PC-9 (cell line): Measurements from ENCODE around the gene TOP1. TPM values are rescaled to one million over a fixed set of nuclear protein-coding genes. Genes with fewer than 3 reads are reported as not detected.

Experiments
- BruUV-seq: library from RNA; stranded (reverse); fragments of 400-500 nt; replicated peaks from 2 replicates; lab custom pipeline; 2021; lab: Mats Ljungman, UMichigan
- CTCF ChIA-PET: fragments of 300-600 bp; sonication (Branson Sonifier 250); formaldehyde crosslinking; loops from one replicate; lab custom pipeline; 2022; ENCODE audit warnings: antibody characterized with exemption; lab: Charles Lee
- POLR2A ChIA-PET: fragments of 300-600 bp; sonication (Branson Sonifier 250); formaldehyde crosslinking; loops from one replicate; lab custom pipeline; 2022; ENCODE audit warnings: antibody characterized with exemption; ENCODE audit not compliant: unreplicated experiment; lab: Charles Lee
- DNase-seq, 2 experiments: peaks; one replicate each; pipeline versions ENCODE4 v3.0.0 to v3.0.0-alpha.2; 2015 to 2022; ENCODE audit warnings: mixed read lengths in 1 of 2
- H2AFZ ChIP-seq: fragments of 200-600 bp; sonication (generic); 2 replicates; pipeline ENCODE4 v1.8.1; 2017; ENCODE audit warnings: antibody characterized with exemption
- H3F3A ChIP-seq: fragments of 200-600 bp; sonication (generic); 2 replicates; pipeline ENCODE4 v1.8.1; 2017; ENCODE audit warnings: antibody characterized with exemption, mild to moderate bottlenecking, low read depth; ENCODE audit not compliant: insufficient read depth
- H3K27ac ChIP-seq: fragments of 200-600 bp; sonication (generic); 2 replicates; pipeline ENCODE4 v1.6.1; 2016; ENCODE audit warnings: mixed run types
- H3K27me3 ChIP-seq: fragments of 200-600 bp; sonication (generic); 2 replicates; pipeline ENCODE4 v1.6.1; 2016; ENCODE audit warnings: low read depth, mixed run types; ENCODE audit not compliant: insufficient read depth
- H3K36me3 ChIP-seq: fragments of 200-600 bp; sonication (generic); 2 replicates; pipeline ENCODE4 v1.6.1; 2016; ENCODE audit warnings: low read depth, mixed run types
- H3K4me1 ChIP-seq: fragments of 200-600 bp; sonication (generic); replicated peaks from 2 replicates; pipeline ENCODE4 v1.6.1; 2016; ENCODE audit warnings: mixed run types; ENCODE audit not compliant: insufficient read depth
- H3K4me2 ChIP-seq: fragments of 200-600 bp; sonication (generic); 2 replicates; pipeline ENCODE4 v1.6.1; 2017; ENCODE audit warnings: mixed run types
- H3K4me3 ChIP-seq: fragments of 200-600 bp; sonication (generic); 2 replicates; pipeline ENCODE4 v1.6.1; 2016; ENCODE audit warnings: mixed run types
- H3K79me2 ChIP-seq: fragments of 200-600 bp; sonication (generic); 2 replicates; pipeline ENCODE4 v1.6.1; 2017; ENCODE audit warnings: low read depth, mixed run types
- H3K9me2 ChIP-seq: fragments of 200-600 bp; sonication (generic); 2 replicates; pipeline ENCODE4 v1.8.1; 2017; ENCODE audit warnings: mild to moderate bottlenecking; ENCODE audit not compliant: insufficient read depth
- H3K9me3 ChIP-seq: fragments of 200-600 bp; sonication (generic); 2 replicates; pipeline ENCODE4 v1.8.1; 2016; ENCODE audit warnings: low read depth; ENCODE audit not compliant: insufficient read depth
- H4K20me1 ChIP-seq: fragments of 200-600 bp; sonication (generic); 2 replicates; pipeline ENCODE4 v1.8.1; 2017; ENCODE audit not compliant: insufficient read depth
- CTCF ChIP-seq: fragments of 200-600 bp; sonication (generic); conservative IDR thresholded peaks from 2 replicates; pipeline ENCODE4 v1.6.1; 2017; ENCODE audit warnings: mixed run types, antibody characterized with exemption, mild to moderate bottlenecking, moderate library complexity
- EZH2 ChIP-seq: fragments of 200-600 bp; sonication (generic); IDR thresholded peaks from 2 replicates; pipeline ENCODE4 v1.8.0; 2017; ENCODE audit warnings: antibody characterized with exemption, low read depth
- intact Hi-C: fragments of 100-400 bp; cut with micrococcal nuclease; formaldehyde crosslinking; loops from one replicate; pipeline ENCODE4 v1.10.0; 2022; ENCODE audit not compliant: unreplicated experiment
- total RNA-seq: library from RNA; stranded (reverse); gene quantifications from 2 replicates; pipeline ENCODE4 v1.2.3, GENCODE V29; 2021

Gene TOP1
- total RNA-seq, 1 experiment from 2014 or later: 55.8 TPM

- no peaks in the 10 kb centered on the region for H3K36me3 ChIP-seq
- TSS peak; percentile 28 for BruUV-seq
- intact Hi-C loops: loop anchor here (1.0 kb wide), 1 partner anchor 168 kb away; no protein-coding TSS in a partner anchor
- no peaks in the 10 kb centered on the region for H3K9me2 ChIP-seq
- peak overlapping the region; percentile 94 for H3K4me2 ChIP-seq
- no peaks in the 10 kb centered on the region; the same call in 1 of the 2 replicates for H4K20me1 ChIP-seq
- peak overlapping the region; percentile 78 for H2AFZ ChIP-seq
- TF ChIP-seq CTCF: no peak
- TF ChIP-seq EZH2: no peak
- peaks cover 15% of the 10 kb centered on the region for H3K4me1 ChIP-seq
- H3K79me2 ChIP-seq: peaks cover 31% of the 10 kb centered on the region
- POLR2A ChIA-PET: interaction anchor here (0.5 kb wide), 1 partner anchor 204 kb away, joined by 3 read pairs; the partner anchor contains the start of gene LPIN3
- H3K27me3 ChIP-seq: no peaks in the 10 kb centered on the region
- peaks cover 27% of the 10 kb centered on the region; the same call in 1 of the 2 replicates for H3F3A ChIP-seq
- CTCF ChIA-PET: interaction anchor here (0.8 to 2.1 kb wide), 6 partner anchors 9 to 205 kb away, joined by 4 to 11 read pairs (median 6); partner anchors contain the start of gene LPIN3
- no peaks in the 10 kb centered on the region for H3K9me3 ChIP-seq
- DNase-seq: no peak
- peak overlapping the region; percentile 94 for H3K4me3 ChIP-seq
- no peak overlapping the region for H3K27ac ChIP-seq
Measured at GRCh38 chr20:41135888-41136679, 107.5 kb downstream of the TOP1 start.

GRCh38 chr20:41136680-41137613, 108.3 kb downstream of the TOP1 start, which contains the start of gene PLCG1:
TSS of gene PLCG1 (plus strand) at chr20:41137543. CDS start at chr20:41137642, 99 bp downstream.
- BruUV-seq: no TSS peak
- intact Hi-C loops: loop anchor here (1.0 kb wide), 2 partner anchors 95 to 203 kb away; partner anchors contain the start of gene LPIN3
- no peak within 1 kb of the TSS for H3K27ac ChIP-seq

More at GRCh38 chr20:41136680-41137613, 108.3 kb downstream of the TOP1 start, which contains the start of gene PLCG1:
- TF ChIP-seq CTCF: no peak
- no peak for TF ChIP-seq EZH2
- no peaks in the 10 kb centered on the region for H3K27me3 ChIP-seq
- H2AFZ ChIP-seq: peak within 1 kb of the TSS; percentile 98
- peaks cover 27% of the 10 kb centered on the region; the same call in 1 of the 2 replicates for H3F3A ChIP-seq
- peak; percentile 62 to 92 for DNase-seq
- H3K79me2 ChIP-seq: peaks cover 35% of the 10 kb centered on the region
- H3K9me3 ChIP-seq: no peaks in the 10 kb centered on the region
- H3K36me3 ChIP-seq: no peaks in the 10 kb centered on the region
- H4K20me1 ChIP-seq: no peaks in the 10 kb centered on the region; the same call in 1 of the 2 replicates
- peak within 1 kb of the TSS; percentile 94 for H3K4me2 ChIP-seq
- peak within 1 kb of the TSS; percentile 94 for H3K4me3 ChIP-seq
- CTCF ChIA-PET: interaction anchor here (0.6 to 2.1 kb wide), 5 partner anchors 9 to 261 kb away, joined by 3 to 11 read pairs (median 6); partner anchors contain the start of gene LPIN3
- POLR2A ChIA-PET: interaction anchor here (0.5 kb wide), 1 partner anchor 204 kb away, joined by 3 read pairs; the partner anchor contains the start of gene LPIN3
- no peaks in the 10 kb centered on the region for H3K9me2 ChIP-seq
- peaks cover 15% of the 10 kb centered on the region for H3K4me1 ChIP-seq
